Large intestine (tissue), 3 donors: Measurements from ENCODE around the gene ZDHHC20. TPM values are rescaled to one million over a fixed set of nuclear protein-coding genes. Genes with fewer than 3 reads are reported as not detected.

Experiments
- DNase-seq, 2 donors: peaks; one replicate each; pipeline versions ENCODE4 v3.0.0 to v3.0.0-alpha.2; 2013
- H3K27ac ChIP-seq: one replicate; pipeline ENCODE4 v1.5.1; 2013; ENCODE audit warnings: low read length
- H3K27me3 ChIP-seq: 2 replicates; pipeline ENCODE4 v1.6.1; 2013; ENCODE audit warnings: low read length; ENCODE audit not compliant: control insufficient read depth, insufficient read depth
- H3K36me3 ChIP-seq: 2 replicates; pipeline ENCODE4 v1.6.1; 2013; ENCODE audit warnings: low read length; ENCODE audit not compliant: control insufficient read depth, insufficient read depth
- H3K4me1 ChIP-seq: one replicate; pipeline ENCODE4 v1.6.1; 2013; ENCODE audit warnings: low read length; ENCODE audit not compliant: control insufficient read depth, insufficient read depth
- H3K4me3 ChIP-seq: one replicate; pipeline ENCODE4 v1.5.1; 2013; ENCODE audit warnings: low read length
- H3K9me3 ChIP-seq: one replicate; pipeline ENCODE4 v1.6.1; 2013; ENCODE audit warnings: mild to moderate bottlenecking, low read depth, low read length, moderate library complexity; ENCODE audit not compliant: control insufficient read depth
- WGBS: methylation state at CpG from one replicate; pipeline ENCODE4 v1.1.5; 2013; ENCODE audit warnings: low lambda C conversion rate; ENCODE audit not compliant: insufficient coverage; 5-methylcytosine and 5-hydroxymethylcytosine counted together
- polyA plus RNA-seq: library from polyadenylated mRNA; unstranded; fragments of 120-200 nt; gene quantifications from one replicate; pipeline ENCODE4 v1.2.1, GENCODE V29; 2013

Gene ZDHHC20
- polyA plus RNA-seq, 1 donor = 60.4 TPM

GRCh38 chr13:21475115-21475514 is 16.0 kb upstream of the ZDHHC20 start:
- Histone ChIP-seq H3K27me3 (no peaks in the 10 kb centered on the region), H3K36me3 (no peaks in the 10 kb centered on the region), H3K4me3 (no peak overlapping the region), H3K4me1 (no peaks in the 10 kb centered on the region), H3K27ac (no peak overlapping the region), H3K9me3 (peaks cover 7% of the 10 kb centered on the region)
- no peak for DNase-seq
- no CpG with 5 or more reads among the region's 6 CpGs for WGBS

- Histone ChIP-seq H3K27ac (no peak overlapping the region), H3K9me3 (peaks cover 7% of the 10 kb centered on the region), H3K36me3 (no peaks in the 10 kb centered on the region), H3K4me3 (no peak overlapping the region), H3K27me3 (no peaks in the 10 kb centered on the region), H3K4me1 (peaks cover 3% of the 10 kb centered on the region)
- DNase-seq = no peak
Observed at GRCh38 chr13:21470785-21471184, 11.7 kb upstream of the ZDHHC20 start.

- no CpG with 5 or more reads among the region's 7 CpGs for WGBS
- DNase-seq = peak in 1 of 2 donors; percentile 4
- H3K27ac ChIP-seq = no peak overlapping the region
- H3K4me1 ChIP-seq = peaks cover 4% of the 10 kb centered on the region
- no peaks in the 10 kb centered on the region for H3K27me3 ChIP-seq
- no peaks in the 10 kb centered on the region for H3K36me3 ChIP-seq
- H3K9me3 ChIP-seq = peaks cover 7% of the 10 kb centered on the region
- no peak overlapping the region for H3K4me3 ChIP-seq
Observed at GRCh38 chr13:21466527-21466926, 7.4 kb upstream of the ZDHHC20 start.

GRCh38 chr13:21465710-21466160 is 6.6 kb upstream of the ZDHHC20 start:
- 10% methylated on average over 2 of the region's 9 CpGs for WGBS

GRCh38 chr13:21463424-21463823 is 4.3 kb upstream of the ZDHHC20 start:
- Histone ChIP-seq H3K9me3 (no peaks in the 10 kb centered on the region), H3K36me3 (no peaks in the 10 kb centered on the region), H3K27me3 (no peaks in the 10 kb centered on the region), H3K4me1 (peaks cover 4% of the 10 kb centered on the region), H3K4me3 (no peak overlapping the region), H3K27ac (no peak overlapping the region)
- DNase-seq = no peak

More at GRCh38 chr13:21465710-21466160, 6.6 kb upstream of the ZDHHC20 start:
- H3K27ac ChIP-seq = peak overlapping the region; percentile 31
- H3K4me3 ChIP-seq = no peak overlapping the region
- H3K36me3 ChIP-seq = no peaks in the 10 kb centered on the region
- H3K4me1 ChIP-seq = peaks cover 4% of the 10 kb centered on the region
- H3K27me3 ChIP-seq = no peaks in the 10 kb centered on the region
- peaks cover 1% of the 10 kb centered on the region for H3K9me3 ChIP-seq
- DNase-seq = peak; percentile 44 to 65

GRCh38 chr13:21461131-21461530 is 2.0 kb upstream of the ZDHHC20 start:
- Histone ChIP-seq H3K27ac (no peak overlapping the region), H3K27me3 (no peaks in the 10 kb centered on the region), H3K4me3 (no peak overlapping the region), H3K9me3 (no peaks in the 10 kb centered on the region), H3K4me1 (peaks cover 4% of the 10 kb centered on the region), H3K36me3 (no peaks in the 10 kb centered on the region)
- DNase-seq = no peak
- WGBS = no CpG with 5 or more reads among the region's 3 CpGs

GRCh38 chr13:21458451-21458812 is 671 bp downstream of the ZDHHC20 start:
- H3K4me1 ChIP-seq = no peaks in the 10 kb centered on the region
- H3K4me3 ChIP-seq = peak overlapping the region; percentile 95
- H3K27me3 ChIP-seq = no peaks in the 10 kb centered on the region
- H3K9me3 ChIP-seq = no peaks in the 10 kb centered on the region
- WGBS = 0% methylated on average over 2 of the region's 16 CpGs
- peak in 1 of 2 donors; percentile 65 for DNase-seq
- H3K36me3 ChIP-seq = no peaks in the 10 kb centered on the region
- H3K27ac ChIP-seq = peak overlapping the region; percentile 81

- 100% methylated on average over 2 of the region's 6 CpGs for WGBS
- Histone ChIP-seq H3K9me3 (no peaks in the 10 kb centered on the region), H3K27me3 (no peaks in the 10 kb centered on the region), H3K4me3 (no peak overlapping the region), H3K27ac (no peak overlapping the region), H3K4me1 (no peaks in the 10 kb centered on the region), H3K36me3 (no peaks in the 10 kb centered on the region)
- DNase-seq = no peak
Observed at GRCh38 chr13:21453387-21454081, 5.6 kb downstream of the ZDHHC20 start.

GRCh38 chr13:21450936-21451335 is 8.2 kb downstream of the ZDHHC20 start:
- Histone ChIP-seq H3K27ac (no peak overlapping the region), H3K4me1 (no peaks in the 10 kb centered on the region), H3K4me3 (no peak overlapping the region), H3K36me3 (no peaks in the 10 kb centered on the region), H3K9me3 (peaks cover 5% of the 10 kb centered on the region), H3K27me3 (no peaks in the 10 kb centered on the region)
- no peak for DNase-seq
- no CpG with 5 or more reads among the region's 3 CpGs for WGBS

GRCh38 chr13:21446656-21447055 is 12.4 kb downstream of the ZDHHC20 start:
- Histone ChIP-seq H3K27me3 (no peaks in the 10 kb centered on the region), H3K36me3 (no peaks in the 10 kb centered on the region), H3K4me1 (no peaks in the 10 kb centered on the region), H3K27ac (no peak overlapping the region), H3K4me3 (no peak overlapping the region), H3K9me3 (peaks cover 5% of the 10 kb centered on the region)
- 100% methylated on average over 1 of the region's 2 CpGs for WGBS
- no peak for DNase-seq

GRCh38 chr13:21445759-21446158 is 13.3 kb downstream of the ZDHHC20 start:
- no peaks in the 10 kb centered on the region for H3K36me3 ChIP-seq
- H3K9me3 ChIP-seq = peaks cover 8% of the 10 kb centered on the region
- WGBS = 100% methylated on average over 1 of the region's 6 CpGs
- H3K4me3 ChIP-seq = no peak overlapping the region
- no peaks in the 10 kb centered on the region for H3K4me1 ChIP-seq
- no peak overlapping the region for H3K27ac ChIP-seq
- H3K27me3 ChIP-seq = no peaks in the 10 kb centered on the region
- no peak for DNase-seq
